ENCODE measurements around the gene EML2. TPM values are rescaled to one million over a fixed set of nuclear protein-coding genes. Genes with fewer than 3 reads are reported as not detected.

EML2 gene
- total RNA-seq, 1 experiment from 2014 or later: 28.9 TPM

GRCh38 chr19:45560686-45561085 lies 78.5 kb downstream of the EML2 start:
- Histone ChIP-seq H3K4me2 (ENCODE audit: low read length) (no peak overlapping the region), H3K9me2 (replicated peaks; ENCODE audit: low read length) (no peaks in the 10 kb centered on the region), H3K9me3 (ENCODE audit: low read length) (no peaks in the 10 kb centered on the region), H2AFZ (ENCODE audit: low read length) (no peak overlapping the region), H4K20me1 (ENCODE audit: low read length) (no peaks in the 10 kb centered on the region), H3K4me1 (ENCODE audit: insufficient read depth, low read length) (peaks cover 5% of the 10 kb centered on the region; the same call in 1 of the 2 replicates), H3K36me3 (ENCODE audit: low read depth, low read length) (no peaks in the 10 kb centered on the region), H3K4me3 (ENCODE audit: low read length) (no peak overlapping the region), H3K27me3 (ENCODE audit: low read length) (no peaks in the 10 kb centered on the region), H3K9ac (ENCODE audit: low read length) (no peak overlapping the region), H3F3A (ENCODE audit: low read length, unreplicated experiment) (no peaks in the 10 kb centered on the region), H3K27ac (ENCODE audit: low read length) (no peak overlapping the region), H3K79me2 (ENCODE audit: low read length) (peaks cover 18% of the 10 kb centered on the region)
- TF ChIP-seq EZH2phosphoT487 (IDR thresholded peaks at IDR 0.05; ENCODE audit: borderline replicate concordance, low read length): no peak
- no peak for TF ChIP-seq CTCF (conservative IDR thresholded peaks at IDR 0.05; ENCODE audit: low read depth, low read length)
- no peak for TF ChIP-seq EZH2 (IDR thresholded peaks at IDR 0.05; ENCODE audit: low read length, unreplicated experiment)
- ATAC-seq (no peak), DNase-seq (no peak)
- ChIA-PET CTCF (no interaction called here), POLR2A (ENCODE audit: unreplicated experiment) (no interaction called here)
- intact Hi-C loops (cut with micrococcal nuclease): no loop called here
- no TSS peak for BruUV-seq (replicated peaks)

- Histone ChIP-seq H3F3A (ENCODE audit: low read length, unreplicated experiment) (no peaks in the 10 kb centered on the region), H3K9ac (ENCODE audit: low read length) (no peak overlapping the region), H3K9me3 (ENCODE audit: low read length) (no peaks in the 10 kb centered on the region), H2AFZ (ENCODE audit: low read length) (no peak overlapping the region), H3K4me3 (ENCODE audit: low read length) (no peak overlapping the region), H3K27me3 (ENCODE audit: low read length) (no peaks in the 10 kb centered on the region), H3K9me2 (replicated peaks; ENCODE audit: low read length) (no peaks in the 10 kb centered on the region), H3K27ac (ENCODE audit: low read length) (no peak overlapping the region), H3K79me2 (ENCODE audit: low read length) (peaks cover 16% of the 10 kb centered on the region), H3K4me1 (ENCODE audit: insufficient read depth, low read length) (peaks cover 5% of the 10 kb centered on the region; the same call in 1 of the 2 replicates), H3K4me2 (ENCODE audit: low read length) (no peak overlapping the region), H3K36me3 (ENCODE audit: low read depth, low read length) (no peaks in the 10 kb centered on the region), H4K20me1 (ENCODE audit: low read length) (no peaks in the 10 kb centered on the region)
- ChIA-PET POLR2A (ENCODE audit: unreplicated experiment) (no interaction called here), CTCF (no interaction called here)
- intact Hi-C loops (cut with micrococcal nuclease): no loop called here
- ATAC-seq (no peak), DNase-seq (no peak)
- TF ChIP-seq EZH2 (IDR thresholded peaks at IDR 0.05; ENCODE audit: low read length, unreplicated experiment) (no peak), CTCF (conservative IDR thresholded peaks at IDR 0.05; ENCODE audit: low read depth, low read length) (no peak), EZH2phosphoT487 (IDR thresholded peaks at IDR 0.05; ENCODE audit: borderline replicate concordance, low read length) (no peak)
- no TSS peak for BruUV-seq (replicated peaks)
Measured at GRCh38 chr19:45560038-45560437, 79.2 kb downstream of the EML2 start.

Small RNA genes lying within 50 kb of the gene (microRNA-seq; reads per million reads assigned to microRNA genes)
- 313 reads per million, percentile 76 among the genes with 10 or more reads in this experiment for gene MIR330 (ENCODE audit: unreplicated experiment)
- gene MIR642A (ENCODE audit: unreplicated experiment): not detected
- not detected for gene MIR642B (ENCODE audit: unreplicated experiment)

Other genes with a start within 250 kb of the EML2 start
- gene PPP1R13L, start 234.3 kb downstream of the EML2 start, total RNA-seq (2014; rRNA removed): 28.6 and 36.4 TPM in 2 replicates
- 25.9 and 43.0 TPM in 2 replicates for gene POLR1G, start 232.8 kb downstream of the EML2 start, total RNA-seq (2014; rRNA removed)
- 56.2 and 57.3 TPM in 2 replicates for gene ERCC1, start 215.5 kb downstream of the EML2 start, total RNA-seq (2014; rRNA removed)
- gene FOSB, start 171.4 kb downstream of the EML2 start, total RNA-seq (2014; rRNA removed): 35.8 and 60.5 TPM in 2 replicates
- 9.5 and 12.9 TPM in 2 replicates for gene RTN2, start 142.3 kb downstream of the EML2 start, total RNA-seq (2014; rRNA removed)
- 2.5 and 4.7 TPM in 2 replicates for gene PPM1N, start 141.0 kb downstream of the EML2 start, total RNA-seq (2014; rRNA removed)
- 120 and 158 TPM in 2 replicates for gene VASP, start 131.9 kb downstream of the EML2 start, total RNA-seq (2014; rRNA removed)
- gene OPA3, start 54.6 kb downstream of the EML2 start, total RNA-seq (2014; rRNA removed): 9.4 and 10.1 TPM in 2 replicates
- 3.1 and 3.7 TPM in 2 replicates for gene GPR4, start 37.2 kb downstream of the EML2 start, total RNA-seq (2014; rRNA removed)
- gene GIPR, start 28.8 kb upstream of the EML2 start, total RNA-seq (2014; rRNA removed): 1.9 and 4.8 TPM in 2 replicates
- 554 and 631 TPM in 2 replicates for gene SNRPD2, start 52.6 kb upstream of the EML2 start, total RNA-seq (2014; rRNA removed)
- gene QPCTL, start 53.3 kb upstream of the EML2 start, total RNA-seq (2014; rRNA removed): 9.8 and 13.4 TPM in 2 replicates
- 12.8 and 16.1 TPM in 2 replicates for gene FBXO46, start 91.5 kb upstream of the EML2 start, total RNA-seq (2014; rRNA removed)
- not detected in 2 replicates for gene MEIOSIN, start 94.0 kb upstream of the EML2 start, total RNA-seq (2014; rRNA removed)
- gene SIX5, start 129.9 kb upstream of the EML2 start, total RNA-seq (2014; rRNA removed): 9.3 and 13.6 TPM in 2 replicates
- gene DMPK, start 143.1 kb upstream of the EML2 start, total RNA-seq (2014; rRNA removed): 18.3 and 18.9 TPM in 2 replicates
- gene DMWD, start 153.4 kb upstream of the EML2 start, total RNA-seq (2014; rRNA removed): 34.9 and 50.3 TPM in 2 replicates
- 0.12 TPM in 1 of 2 replicates, not detected in the other for gene RSPH6A, start 175.9 kb upstream of the EML2 start, total RNA-seq (2014; rRNA removed)
- gene SYMPK, start 223.8 kb upstream of the EML2 start, total RNA-seq (2014; rRNA removed): 36.6 and 67.3 TPM in 2 replicates
- 0.33 and 0.40 TPM in 2 replicates for gene FOXA3, start 224.9 kb upstream of the EML2 start, total RNA-seq (2014; rRNA removed)
- 31.5 and 38.6 TPM in 2 replicates for gene IRF2BP1, start 246.7 kb upstream of the EML2 start, total RNA-seq (2014; rRNA removed)